Testis (tissue), 3 donors: ENCODE measurements around the gene IRX4. TPM values are rescaled to one million over a fixed set of nuclear protein-coding genes. Genes with fewer than 3 reads are reported as not detected.

Experiments used
- DNase-seq: peaks from one replicate; pipeline ENCODE4 v3.0.0-alpha.2; 2019
- H3K27ac ChIP-seq, 2 donors: fragments of 200-600 bp; sonication (generic); one replicate each; pipeline ENCODE4 v1.5.1; 2019
- H3K27me3 ChIP-seq: fragments of 200-600 bp; sonication (generic); one replicate; pipeline ENCODE4 v1.5.1; 2019
- H3K36me3 ChIP-seq: fragments of 200-600 bp; sonication (generic); one replicate; pipeline ENCODE4 v1.5.1; 2017; ENCODE audit warnings: low read depth; ENCODE audit errors: missing control alignments
- H3K4me1 ChIP-seq: fragments of 200-600 bp; sonication (generic); one replicate; pipeline ENCODE4 v1.5.1; 2019
- H3K4me3 ChIP-seq, 2 donors: fragments of 200-600 bp; sonication (generic); one replicate each; pipeline ENCODE4 v1.5.1; 2017 to 2019
- H3K9me3 ChIP-seq: fragments of 200-600 bp; sonication (generic); one replicate; pipeline ENCODE4 v1.5.1; 2017
- POLR2A ChIP-seq: fragments of 450-650 bp; IDR thresholded peaks from one replicate; pipeline ENCODE4 v1.6.1; 2017; ENCODE audit warnings: antibody characterized with exemption, mild to moderate bottlenecking, moderate library complexity
- WGBS, 2 donors: methylation state at CpG; one replicate each; pipeline ENCODE4 v1.1.5; 2018; 5-methylcytosine and 5-hydroxymethylcytosine counted together
- intact Hi-C: fragments of 100-400 bp; cut with DNase I; formaldehyde crosslinking; loops from one replicate; pipeline ENCODE4 v1.15.1; 2023; ENCODE audit warnings: low total_unique reads
- polyA plus RNA-seq: library from polyadenylated mRNA; stranded (reverse); fragments of 350-450 nt; fragmentation: Illumina TruSeq; extraction: RNeasy Lipid Tissue Mini Kit (QIAGEN cat#74804); gene quantifications from one replicate; pipeline ENCODE4 v1.2.3, GENCODE V29; 2014; ENCODE audit warnings: low read depth, low replicate concordance; ENCODE audit not compliant: insufficient read depth
- total RNA-seq, 2 donors: library from RNA; depleted of rRNA; stranded (reverse); fragments of >200 nt; gene quantifications; one replicate each; pipeline ENCODE4 v1.2.3, GENCODE V29; 2016
- TF ChIP-seq, protein P1 (sequence below), 3 experiments: fragments of 450-650 bp in 2 of 3; fragments of 200-600 bp in 1 of 3; sonication (generic) in 1 of 3; IDR thresholded peaks; one replicate each; pipeline ENCODE4 v1.5.1; 2016 to 2019; ENCODE audit warnings: antibody characterized with exemption in 3 of 3, mild to moderate bottlenecking in 2 of 3, moderate library complexity in 1 of 3

Gene IRX4
- total and polyA plus RNA-seq, 3 donors from 2014 or later, result 0.32 to 2.7 (median 2.0) TPM

DNA sequence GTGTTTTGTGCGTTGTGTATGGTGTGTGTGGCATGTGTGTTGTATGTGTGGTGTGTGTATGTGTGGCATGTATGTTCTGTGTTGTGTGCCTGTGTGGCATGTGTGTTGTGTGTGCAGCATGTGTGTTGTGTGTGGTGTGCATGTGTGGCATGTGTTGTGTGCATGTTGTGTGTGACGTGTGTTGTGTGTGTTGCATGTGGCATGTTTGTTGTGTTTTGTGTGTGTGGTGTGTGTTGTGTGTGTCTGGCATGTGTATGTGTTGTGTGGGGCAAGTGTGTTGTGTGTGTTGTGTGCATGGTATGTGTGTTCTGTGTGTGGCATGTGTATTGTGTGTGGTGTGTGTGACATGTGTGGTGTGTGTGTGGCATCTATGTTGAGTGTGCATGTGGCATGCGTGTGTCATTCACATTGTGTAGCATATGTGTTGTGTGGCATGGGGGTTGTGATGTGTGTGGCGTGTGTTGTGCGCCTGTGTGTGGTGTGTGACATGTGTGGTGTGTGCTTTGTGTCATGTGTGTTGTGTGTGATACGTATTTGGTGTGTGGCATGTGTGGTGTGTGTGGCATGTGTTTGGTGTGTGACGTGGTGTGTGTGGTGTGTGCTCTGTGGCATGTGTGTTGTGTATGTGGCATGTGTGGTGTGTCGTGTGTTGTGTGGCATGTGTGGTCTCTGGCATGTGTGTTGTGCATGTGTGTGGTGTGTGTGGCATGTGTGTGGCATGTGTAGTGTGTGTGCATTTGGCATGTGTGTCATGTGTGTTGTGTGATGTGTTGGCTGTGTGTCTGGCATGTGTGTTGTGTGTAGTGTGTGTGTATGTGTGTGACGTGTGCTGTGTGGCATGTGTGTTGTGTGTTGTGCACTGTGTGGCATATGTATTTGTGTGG is 46.6 kb upstream of the IRX4 start:
- 72 to 75% methylated on average over 9 of the region's 9 CpGs for WGBS, 2 donors
- Histone ChIP-seq H3K36me3 (no peaks in the 10 kb centered on the region), H3K27me3 (no peaks in the 10 kb centered on the region), H3K4me3 (no peak overlapping the region), H3K27ac (no peak overlapping the region), H3K9me3 (no peaks in the 10 kb centered on the region), H3K4me1 (no peaks in the 10 kb centered on the region)
- no peak for DNase-seq
- intact Hi-C loops, result no loop called here
- no peak for TF ChIP-seq POLR2A
- TF ChIP-seq, protein P1, sequence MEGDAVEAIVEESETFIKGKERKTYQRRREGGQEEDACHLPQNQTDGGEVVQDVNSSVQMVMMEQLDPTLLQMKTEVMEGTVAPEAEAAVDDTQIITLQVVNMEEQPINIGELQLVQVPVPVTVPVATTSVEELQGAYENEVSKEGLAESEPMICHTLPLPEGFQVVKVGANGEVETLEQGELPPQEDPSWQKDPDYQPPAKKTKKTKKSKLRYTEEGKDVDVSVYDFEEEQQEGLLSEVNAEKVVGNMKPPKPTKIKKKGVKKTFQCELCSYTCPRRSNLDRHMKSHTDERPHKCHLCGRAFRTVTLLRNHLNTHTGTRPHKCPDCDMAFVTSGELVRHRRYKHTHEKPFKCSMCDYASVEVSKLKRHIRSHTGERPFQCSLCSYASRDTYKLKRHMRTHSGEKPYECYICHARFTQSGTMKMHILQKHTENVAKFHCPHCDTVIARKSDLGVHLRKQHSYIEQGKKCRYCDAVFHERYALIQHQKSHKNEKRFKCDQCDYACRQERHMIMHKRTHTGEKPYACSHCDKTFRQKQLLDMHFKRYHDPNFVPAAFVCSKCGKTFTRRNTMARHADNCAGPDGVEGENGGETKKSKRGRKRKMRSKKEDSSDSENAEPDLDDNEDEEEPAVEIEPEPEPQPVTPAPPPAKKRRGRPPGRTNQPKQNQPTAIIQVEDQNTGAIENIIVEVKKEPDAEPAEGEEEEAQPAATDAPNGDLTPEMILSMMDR (IDR thresholded peaks at IDR 0.05), result no peak

DNA sequence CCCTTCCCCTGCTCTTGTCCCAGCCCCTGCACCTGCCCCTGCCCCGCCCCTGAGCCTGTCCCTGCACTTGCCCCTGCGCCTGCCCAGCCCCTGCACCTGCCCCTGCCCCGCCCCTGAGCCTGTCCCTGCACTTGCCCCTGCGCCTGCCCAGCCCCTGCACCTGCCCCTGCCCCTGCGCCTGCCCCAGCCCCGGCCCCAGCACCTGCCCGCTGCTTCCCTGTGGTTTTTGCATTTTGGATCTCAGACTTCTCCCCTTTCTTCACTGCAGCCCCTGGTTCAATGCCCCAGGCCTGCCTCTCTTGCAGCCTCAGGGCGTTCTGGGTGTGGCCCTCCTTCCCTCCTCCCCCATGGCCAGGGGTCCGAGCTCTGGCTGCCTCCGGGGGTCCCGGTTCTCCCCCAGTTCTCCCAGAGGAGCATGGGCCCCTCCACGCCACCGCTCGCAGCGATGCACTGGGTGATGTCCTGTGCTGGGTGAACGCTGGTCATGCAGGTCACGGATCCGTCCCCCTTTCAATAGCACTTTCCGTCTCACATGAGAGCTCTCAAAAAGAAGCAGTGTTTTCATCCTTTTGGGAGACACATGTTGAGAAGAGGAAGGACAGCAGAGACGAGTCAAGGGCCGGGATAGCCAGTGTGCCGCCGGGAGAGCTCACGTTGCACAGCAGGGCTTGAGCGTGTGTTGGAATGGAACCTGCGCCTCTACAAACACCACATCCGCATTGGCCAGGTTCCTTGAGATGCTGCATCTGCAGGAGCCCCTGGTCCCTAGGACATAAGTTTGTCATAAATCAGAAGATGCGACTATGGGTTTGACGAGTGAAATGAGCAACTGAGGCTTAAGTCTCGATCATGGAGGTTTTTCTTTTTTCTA is 44.0 kb upstream of the IRX4 start:
- H3K27me3 ChIP-seq, result no peaks in the 10 kb centered on the region
- H3K27ac ChIP-seq, result no peak overlapping the region
- DNase-seq, result no peak
- intact Hi-C loops, result no loop called here
- TF ChIP-seq, protein P1 (IDR thresholded peaks at IDR 0.05), result no peak
- no peak for TF ChIP-seq POLR2A
- no peaks in the 10 kb centered on the region for H3K4me1 ChIP-seq
- H3K36me3 ChIP-seq, result no peaks in the 10 kb centered on the region
- no peak overlapping the region for H3K4me3 ChIP-seq
- 77 to 78% methylated on average over 26 to 30 of the region's 30 CpGs for WGBS, 2 donors
- no peaks in the 10 kb centered on the region for H3K9me3 ChIP-seq

DNA sequence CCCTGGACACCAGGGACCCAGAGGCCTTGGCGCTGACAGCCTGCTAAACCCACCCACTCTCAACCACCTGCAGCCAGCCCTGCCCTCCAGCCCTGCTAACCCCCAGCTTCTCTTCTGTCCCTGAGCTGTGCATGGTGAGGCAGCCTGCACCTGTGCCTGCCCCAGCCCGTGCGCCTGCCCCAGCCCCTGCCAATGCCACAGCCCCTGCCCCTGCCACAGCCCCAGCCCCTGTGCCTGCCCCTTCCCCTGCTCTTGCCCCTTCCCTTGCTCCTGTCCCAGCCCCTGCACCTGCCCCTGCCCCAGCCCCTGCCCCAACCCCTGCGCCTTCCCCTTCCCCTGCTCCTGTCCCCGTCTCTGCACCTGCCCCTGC is 43.3 kb upstream of the IRX4 start:
- H3K36me3 ChIP-seq, result no peaks in the 10 kb centered on the region
- WGBS, 2 donors, result 81 to 95% methylated on average over 3 of the region's 5 CpGs
- H3K9me3 ChIP-seq, result no peaks in the 10 kb centered on the region
- TF ChIP-seq POLR2A, result no peak
- TF ChIP-seq, protein P1 (IDR thresholded peaks at IDR 0.05), result no peak
- no peak for DNase-seq
- no peak overlapping the region for H3K4me3 ChIP-seq
- no peaks in the 10 kb centered on the region for H3K4me1 ChIP-seq
- intact Hi-C loops, result no loop called here
- H3K27ac ChIP-seq, result no peak overlapping the region
- no peaks in the 10 kb centered on the region for H3K27me3 ChIP-seq

DNA sequence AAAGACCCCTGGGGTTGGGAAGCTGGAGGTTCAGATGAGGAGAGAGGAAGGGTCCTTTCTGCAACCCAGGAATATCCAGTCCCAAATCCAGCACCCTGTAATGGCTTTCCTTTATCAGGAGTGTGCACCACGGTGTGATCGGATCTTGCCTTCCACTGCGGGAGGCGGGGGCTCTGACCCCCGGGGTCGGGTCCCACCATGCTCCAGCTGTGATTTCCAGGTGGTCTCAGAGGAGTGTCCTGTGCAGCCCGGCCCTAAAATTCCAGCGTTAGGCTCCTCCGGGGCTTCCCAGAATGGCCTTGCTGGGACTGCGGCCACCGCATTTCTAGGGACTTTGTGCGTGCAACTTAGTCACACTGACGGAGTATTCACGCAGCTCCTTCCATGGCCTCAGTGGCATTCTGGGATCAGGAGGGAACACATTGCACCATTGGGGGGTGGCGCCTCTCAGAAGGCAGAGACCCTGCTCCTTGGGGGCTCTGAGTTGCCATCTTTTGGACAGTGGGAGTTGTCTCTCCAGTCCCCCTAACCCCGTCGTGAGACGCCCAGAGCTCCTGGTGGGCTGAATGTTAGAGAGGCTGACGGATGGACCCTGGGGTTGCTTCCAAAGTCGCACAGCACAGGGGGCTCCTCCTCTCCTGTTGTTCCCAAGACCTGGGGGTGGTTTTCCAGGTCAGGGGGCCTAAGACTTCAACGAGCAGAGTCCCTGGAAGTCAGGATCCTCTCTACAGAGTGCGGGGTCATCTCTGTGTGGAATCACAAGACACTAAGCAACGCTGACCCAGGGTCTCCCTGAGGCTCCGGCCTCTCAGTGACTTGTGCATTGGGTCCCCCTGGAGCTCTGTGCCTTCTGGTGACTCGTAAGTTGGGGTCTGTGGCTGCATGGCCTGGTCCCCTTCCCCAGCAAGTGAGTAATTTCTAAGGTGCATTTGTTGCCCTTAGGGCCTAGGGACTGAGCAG is 42.7 kb upstream of the IRX4 start:
- DNase-seq, result no peak
- intact Hi-C loops, result no loop called here
- 42 to 76% methylated on average over 6 to 25 of the region's 25 CpGs for WGBS, 2 donors
- no peak overlapping the region for H3K4me3 ChIP-seq
- no peak overlapping the region for H3K27ac ChIP-seq
- no peaks in the 10 kb centered on the region for H3K4me1 ChIP-seq
- H3K36me3 ChIP-seq, result no peaks in the 10 kb centered on the region
- no peaks in the 10 kb centered on the region for H3K27me3 ChIP-seq
- H3K9me3 ChIP-seq, result no peaks in the 10 kb centered on the region
- TF ChIP-seq, protein P1 (IDR thresholded peaks at IDR 0.05), result no peak
- no peak for TF ChIP-seq POLR2A
